Right lobe of liver (tissue), 6 donors: Measurements from ENCODE around the gene P2RY6. TPM values are rescaled to one million over a fixed set of nuclear protein-coding genes. Genes with fewer than 3 reads are reported as not detected.

Source experiments
- ATAC-seq, 4 donors: fragments of 200-7000 bp; cut with Tn5 transposase; one replicate each; pipeline ENCODE4 v1.9.1; 2020; ENCODE audit warnings: mild to moderate bottlenecking in 4 of 4, moderate library complexity in 4 of 4
- DNase-seq, 3 donors: peaks; one replicate each; pipeline ENCODE4 v3.0.0-alpha.2; 2020
- H3K27ac ChIP-seq, 3 donors: fragments of 200-600 bp; one replicate each; pipeline ENCODE4 v1.8.0; 2022
- H3K27me3 ChIP-seq, 2 donors: fragments of 200-600 bp; one replicate each; pipeline ENCODE4 v1.8.0; 2022
- H3K36me3 ChIP-seq, 4 donors: fragments of 200-600 bp; sonication (generic) in 1 of 4; one replicate each; pipeline versions ENCODE4 v1.5.1 to v1.8.0; 2017 to 2022; ENCODE audit warnings: control low read depth in 1 of 4
- H3K4me1 ChIP-seq, 4 donors: fragments of 200-600 bp; sonication (generic) in 1 of 4; one replicate each; pipeline versions ENCODE4 v1.5.1 to v1.8.0; 2017 to 2022; ENCODE audit warnings: control low read depth in 1 of 4
- H3K4me3 ChIP-seq, 3 donors: fragments of 200-600 bp; one replicate each; pipeline ENCODE4 v1.8.0; 2022
- H3K9me3 ChIP-seq, 4 donors: fragments of 200-600 bp; sonication (generic) in 1 of 4; one replicate each; pipeline versions ENCODE4 v1.5.1 to v1.8.0; 2017 to 2022; ENCODE audit warnings: control low read depth in 1 of 4
- CTCF ChIP-seq, 4 donors: fragments of 200-600 bp in 3 of 4; fragments of 450-650 bp in 1 of 4; IDR thresholded peaks; one replicate each; pipeline versions ENCODE4 v1.5.1 to v1.8.0; 2016 to 2022; ENCODE audit warnings: antibody characterized with exemption in 4 of 4, mild to moderate bottlenecking in 2 of 4
- POLR2A ChIP-seq: fragments of 450-650 bp; IDR thresholded peaks from one replicate; pipeline ENCODE4 v1.6.1; 2017; ENCODE audit warnings: antibody characterized with exemption, mild to moderate bottlenecking
- WGBS: methylation state at CpG from one replicate; pipeline ENCODE4 v1.1.6; 2018; ENCODE audit warnings: low coverage, low lambda C conversion rate; ENCODE audit not compliant: insufficient coverage; ENCODE audit errors: missing lambda C conversion rate; 5-methylcytosine and 5-hydroxymethylcytosine counted together
- intact Hi-C, 2 donors: fragments of 100-400 bp; cut with DNase I; formaldehyde crosslinking; loops; one replicate each; pipeline versions ENCODE4 v1.11.2 to v1.14.1; 2022
- total RNA-seq, 6 experiments: library from RNA; depleted of rRNA in 2 of 6; stranded (reverse); fragments of >200 nt in 2 of 6; fragmentation: NEBNext Ultra II Directional in 3 of 6; extraction: Animal tissue kit (Norgen Biotek cat#: 25700) in 3 of 6; gene quantifications; one replicate each; pipeline versions ENCODE4 v1.1.0 to v1.2.4, GENCODE V29; 2016 to 2023
- donor health status: DM: no; HTN: yes; CAD: no.
- donor health status: DM: no; HTN: no; CAD: no.
- donor health status: DM: no; HTN: no; CAD: no.
- donor health status: DM: no; HTN: yes; CAD: no.
- donor health status: DM: no; HTN: yes; CAD: no.

Gene P2RY6
- total RNA-seq, 6 experiments from 2014 or later = 0.24 to 1.8 (median 0.62) TPM

GRCh38 chr11:73267122-73267846 lies 4.9 kb upstream of the P2RY6 start:
- ATAC-seq (no peak), DNase-seq (peak in 1 of 3 donors; percentile 19)
- no peak overlapping the region for H3K27ac ChIP-seq
- intact Hi-C loops = no loop called here
- 0% methylated on average over 1 of the region's 3 CpGs for WGBS
- no peaks in the 10 kb centered on the region for H3K27me3 ChIP-seq
- H3K4me1 ChIP-seq = no peaks in the 10 kb centered on the region
- H3K9me3 ChIP-seq = no peaks in the 10 kb centered on the region
- H3K4me3 ChIP-seq = no peak overlapping the region
- TF ChIP-seq CTCF (IDR thresholded peaks at IDR 0.05) (no peak), POLR2A (no peak)
- no peaks in the 10 kb centered on the region for H3K36me3 ChIP-seq

- 17% methylated on average over 1 of the region's 8 CpGs for WGBS
These were observed 4.1 kb upstream of the P2RY6 start for GRCh38 chr11:73267906-73268540.

GRCh38 chr11:73268671-73269271 lies 3.4 kb upstream of the P2RY6 start:
- Histone ChIP-seq H3K4me3 (no peak overlapping the region), H3K36me3 (no peaks in the 10 kb centered on the region), H3K27me3 (no peaks in the 10 kb centered on the region), H3K9me3 (no peaks in the 10 kb centered on the region), H3K4me1 (no peaks in the 10 kb centered on the region), H3K27ac (no peak overlapping the region)
- WGBS = 67% methylated on average over 1 of the region's 8 CpGs
- intact Hi-C loops = no loop called here
- DNase-seq = peak in 1 of 3 donors; percentile 32
- TF ChIP-seq POLR2A (no peak), CTCF (IDR thresholded peaks at IDR 0.05) (no peak)
- no peak for ATAC-seq

More at GRCh38 chr11:73267906-73268540, 4.1 kb upstream of the P2RY6 start:
- Histone ChIP-seq H3K4me1 (no peaks in the 10 kb centered on the region), H3K36me3 (no peaks in the 10 kb centered on the region), H3K27ac (no peak overlapping the region), H3K4me3 (no peak overlapping the region), H3K9me3 (no peaks in the 10 kb centered on the region), H3K27me3 (no peaks in the 10 kb centered on the region)
- intact Hi-C loops = no loop called here
- TF ChIP-seq POLR2A (no peak), CTCF (IDR thresholded peaks at IDR 0.05) (no peak)
- DNase-seq = peak in 1 of 3 donors; percentile 20
- ATAC-seq = no peak

- TF ChIP-seq CTCF (IDR thresholded peaks at IDR 0.05) (no peak), POLR2A (no peak)
- Histone ChIP-seq H3K4me3 (no peak overlapping the region), H3K4me1 (no peaks in the 10 kb centered on the region), H3K27ac (no peak overlapping the region), H3K36me3 (no peaks in the 10 kb centered on the region), H3K9me3 (no peaks in the 10 kb centered on the region), H3K27me3 (no peaks in the 10 kb centered on the region)
- intact Hi-C loops = no loop called here
- ATAC-seq (no peak), DNase-seq (peak in 1 of 3 donors; percentile 39)
- WGBS = 77% methylated on average over 5 of the region's 7 CpGs
These were observed 2.6 kb upstream of the P2RY6 start for GRCh38 chr11:73269459-73270015.
